IPS-NIHi7 (cell line): ENCODE results near the gene ITIH6.
"Not testable (repeated sequence)": the region's sequence is repeated elsewhere in the genome, so short reads cannot be mapped to it uniquely, and the experiment has no call there.

Experiments used
- DNase-seq: peaks from one replicate; pipeline ENCODE4 v3.0.0; 2012; ENCODE audit warnings: mixed read lengths; ENCODE audit errors: extremely low spot score

Gene ITIH6

GRCh38 chrX:54798137-54798536, at the start of gene ITIH6:
Gene ITIH6, minus strand, starts transcription at chrX:54798255. Its CDS starts 45 bp downstream, at chrX:54798210.
- DNase-seq = no peak

GRCh38 chrX:54847700-54848099, 49.6 kb upstream of the ITIH6 start:
- DNase-seq = not testable (repeated sequence)

DNA sequence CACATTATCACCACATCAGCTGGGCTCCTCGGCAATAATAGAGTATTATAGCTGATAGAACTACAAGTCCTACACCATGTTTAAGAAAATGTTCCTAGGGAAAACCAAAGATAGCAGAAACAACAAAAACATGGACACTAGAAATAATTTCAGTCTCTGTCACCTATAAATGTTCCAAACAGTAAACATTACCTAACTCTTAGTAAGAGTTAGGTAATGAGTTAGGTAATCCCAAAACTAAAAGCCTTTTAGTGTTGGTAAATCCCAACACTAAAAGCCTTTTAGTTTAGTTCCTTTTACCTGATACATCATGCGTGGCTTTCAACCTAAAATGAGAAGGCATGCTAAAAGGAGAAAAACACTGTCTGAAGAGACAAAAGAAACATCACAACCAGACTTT, 45.0 kb upstream of the ITIH6 start:
- DNase-seq = no peak

DNA sequence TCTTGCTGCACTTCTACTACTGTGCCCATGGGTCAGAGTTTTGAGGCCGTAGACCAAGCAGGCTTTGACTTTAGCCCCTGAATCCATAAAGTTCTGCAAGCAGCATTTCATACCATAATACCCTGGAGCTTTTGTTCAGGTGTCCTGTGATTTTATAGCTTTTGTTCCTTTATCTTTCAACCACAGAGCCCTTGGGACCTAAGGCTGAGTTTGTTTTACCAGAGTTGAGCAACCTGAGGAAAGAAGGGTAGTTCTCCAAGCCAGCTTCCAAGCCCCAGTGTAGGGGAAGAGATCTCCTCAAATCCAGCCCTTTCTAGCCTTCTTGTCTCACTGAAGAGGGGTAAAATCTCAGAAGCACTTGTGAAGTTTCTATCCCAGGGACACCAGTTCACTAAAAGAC, 44.6 kb upstream of the ITIH6 start:
- no peak for DNase-seq

- DNase-seq = not testable (repeated sequence)
These were observed 43.3 kb upstream of the ITIH6 start for GRCh38 chrX:54841184-54841874.

DNA sequence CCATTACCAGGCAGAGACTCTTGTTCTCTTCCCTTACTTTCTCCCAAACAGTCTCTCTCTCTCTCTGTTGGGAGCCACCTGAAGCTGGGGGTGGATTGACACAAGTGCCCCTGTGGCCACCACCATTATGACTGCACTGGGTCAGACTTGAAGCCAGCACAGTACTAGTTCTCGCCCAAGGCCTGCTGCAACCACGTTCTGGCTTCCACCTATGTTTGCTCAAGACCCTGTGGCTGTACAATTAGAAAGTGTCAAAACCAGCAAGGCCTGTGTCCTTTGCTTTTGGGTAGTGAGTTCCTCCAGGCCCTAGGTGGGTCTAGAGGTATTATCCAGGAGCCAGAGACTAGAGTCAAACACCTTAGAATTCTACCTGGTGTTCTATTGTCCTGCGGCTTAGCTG, 40.5 kb upstream of the ITIH6 start:
- DNase-seq = no peak

- DNase-seq = no peak
These were observed 28.5 kb upstream of the ITIH6 start for GRCh38 chrX:54826598-54826997.

DNA sequence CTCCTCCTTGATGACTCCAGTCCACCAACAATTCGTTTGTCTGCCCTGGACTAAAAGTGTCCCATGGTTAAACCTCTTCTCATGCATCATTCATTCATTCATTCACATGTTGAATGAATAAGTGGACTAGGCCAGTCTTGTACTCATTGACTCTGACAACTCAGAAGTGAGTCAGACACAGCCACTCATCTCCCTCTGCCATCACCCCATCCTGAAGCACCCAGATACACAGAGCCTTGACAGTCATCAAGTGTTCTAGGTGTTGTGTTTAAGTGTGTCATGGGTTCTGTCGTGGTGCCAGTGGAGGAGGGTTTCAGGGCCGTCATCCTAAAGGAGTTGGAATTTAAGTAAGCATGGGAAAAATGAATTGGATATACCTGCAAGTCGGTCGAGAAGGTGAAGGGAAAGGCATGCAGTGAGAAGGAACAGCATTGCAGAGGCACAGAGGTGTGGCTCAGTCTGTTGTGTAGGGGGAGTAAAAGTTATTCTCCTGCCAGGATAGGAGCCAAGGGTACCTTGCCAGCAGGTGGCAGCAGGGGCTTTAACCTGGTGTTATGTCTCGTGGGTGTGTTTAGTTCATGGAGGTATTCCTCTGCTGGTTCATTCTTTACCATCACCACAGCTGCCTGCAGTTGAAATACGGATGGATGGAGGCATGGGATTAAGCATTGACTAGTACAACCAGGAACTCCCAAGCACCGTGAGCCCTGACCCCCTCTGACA, 27.8 kb upstream of the ITIH6 start:
- no peak for DNase-seq

- no peak for DNase-seq
These were observed 26.7 kb upstream of the ITIH6 start for GRCh38 chrX:54824722-54825121.

DNA sequence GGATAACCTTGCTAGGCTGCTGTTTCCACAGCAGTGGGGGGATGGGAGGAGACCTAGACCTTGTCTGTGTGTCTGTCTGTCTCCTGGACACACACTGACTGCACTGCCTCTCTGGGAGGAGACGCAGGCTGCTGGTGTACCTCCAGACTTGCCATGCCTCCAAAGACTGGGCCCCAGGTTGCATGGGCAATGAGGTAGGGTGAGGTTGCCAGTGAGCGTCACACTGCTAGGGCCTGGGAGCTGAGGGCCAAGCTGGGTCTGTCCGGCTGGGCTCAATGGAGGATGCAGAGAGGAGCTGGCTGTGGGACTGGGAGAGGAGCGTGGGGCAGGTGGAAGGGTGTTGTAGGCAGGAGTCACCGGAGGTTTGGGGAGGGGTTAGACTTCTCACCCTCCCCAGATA, 26.1 kb upstream of the ITIH6 start:
- DNase-seq = no peak

DNA sequence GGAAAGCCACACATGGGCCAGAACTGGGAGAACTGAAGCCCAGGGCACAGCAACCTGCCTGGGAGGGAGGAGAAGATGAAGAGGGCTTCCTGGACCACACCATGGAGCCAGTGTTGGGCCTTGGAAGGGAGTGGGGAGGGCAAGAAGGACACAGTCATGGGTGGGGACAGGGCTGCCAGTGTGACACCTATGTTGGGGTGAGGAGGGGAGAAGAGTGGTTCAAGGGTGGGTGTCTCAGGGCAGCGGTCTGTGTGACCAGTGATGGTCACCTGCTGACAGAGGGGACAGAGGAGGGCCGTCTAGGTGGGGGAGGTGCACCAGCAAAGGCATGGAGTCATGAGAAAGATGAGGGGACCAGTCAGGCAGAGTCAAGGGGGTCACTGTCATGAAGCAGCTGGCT, 23.3 kb upstream of the ITIH6 start:
- no peak for DNase-seq

- DNase-seq = no peak
These were observed 22.7 kb upstream of the ITIH6 start for GRCh38 chrX:54820737-54821136.

DNA sequence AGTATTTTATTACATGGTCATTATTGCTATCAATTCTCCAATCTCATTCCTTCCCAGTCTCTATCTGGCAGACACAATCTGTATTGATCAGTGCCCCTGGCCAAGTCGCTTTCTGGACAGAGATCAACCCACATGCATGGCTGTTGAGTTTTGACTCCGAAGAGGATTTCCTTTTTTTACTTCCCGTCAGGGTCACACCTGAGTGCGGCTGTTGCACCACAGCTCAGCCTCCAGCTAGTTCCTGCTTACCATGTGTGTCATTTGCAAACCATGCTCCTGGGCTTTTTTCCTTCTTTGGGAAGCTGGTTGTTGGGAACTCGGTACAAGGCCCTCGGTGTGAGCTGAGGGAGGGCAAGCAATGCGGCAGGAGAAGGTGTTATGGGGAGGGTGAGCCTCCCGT, 21.1 kb upstream of the ITIH6 start:
- no peak for DNase-seq

- no peak for DNase-seq
These were observed 20.2 kb upstream of the ITIH6 start for GRCh38 chrX:54818221-54818620.

- DNase-seq = no peak
These were observed 19.3 kb upstream of the ITIH6 start for GRCh38 chrX:54817220-54817820.

GRCh38 chrX:54812306-54812705, 14.3 kb upstream of the ITIH6 start:
- DNase-seq = no peak

DNA sequence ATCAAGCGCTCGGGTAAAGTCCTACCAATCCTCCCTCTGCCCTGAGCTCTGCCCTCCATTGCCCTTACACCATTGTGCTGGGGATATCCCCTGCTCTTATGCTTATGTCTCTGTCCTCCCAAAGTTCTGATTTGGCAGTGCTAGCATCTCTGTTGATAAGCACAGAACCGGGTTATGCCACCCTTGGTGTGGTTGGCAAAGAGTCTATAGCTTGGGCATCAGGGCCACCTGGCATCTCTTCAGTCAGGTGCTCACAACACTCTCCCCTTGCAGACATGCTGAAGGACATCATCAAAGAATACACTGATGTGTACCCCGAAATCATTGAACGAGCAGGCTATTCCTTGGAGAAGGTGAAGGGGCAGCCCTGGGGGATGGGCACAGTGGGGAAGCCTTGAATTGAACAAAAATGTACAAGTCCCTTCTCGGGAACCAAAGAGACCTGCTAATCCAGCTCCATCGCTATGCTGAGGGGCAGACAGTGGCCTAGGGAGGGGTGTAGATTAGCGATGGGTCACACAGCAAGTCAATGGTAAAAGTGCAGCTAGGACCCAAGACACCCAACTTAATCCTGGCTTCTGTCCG, 13.3 kb upstream of the ITIH6 start:
- DNase-seq = no peak

DNA sequence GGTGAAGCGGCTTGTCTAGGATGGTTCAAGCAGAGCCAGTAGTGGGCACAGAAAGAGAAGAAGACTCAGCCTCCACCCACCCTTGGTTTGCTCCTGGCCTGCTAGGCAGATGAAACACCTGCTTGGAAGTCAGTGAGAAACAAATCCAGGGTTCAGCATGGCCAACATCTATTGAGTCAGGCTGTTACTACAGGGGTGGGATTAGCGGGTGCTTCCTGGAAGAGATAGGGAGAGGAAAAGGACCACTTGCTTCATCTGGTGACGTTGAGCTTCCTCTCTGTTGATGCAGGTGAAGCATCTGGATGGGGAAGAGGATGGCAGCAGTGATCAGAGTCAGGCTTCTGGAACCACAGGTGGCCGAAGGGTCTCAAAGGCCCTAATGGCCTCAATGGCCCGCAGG, 12.5 kb upstream of the ITIH6 start:
- no peak for DNase-seq

GRCh38 chrX:54808605-54809483, 10.8 kb upstream of the ITIH6 start:
- DNase-seq = peak; percentile 88

DNA sequence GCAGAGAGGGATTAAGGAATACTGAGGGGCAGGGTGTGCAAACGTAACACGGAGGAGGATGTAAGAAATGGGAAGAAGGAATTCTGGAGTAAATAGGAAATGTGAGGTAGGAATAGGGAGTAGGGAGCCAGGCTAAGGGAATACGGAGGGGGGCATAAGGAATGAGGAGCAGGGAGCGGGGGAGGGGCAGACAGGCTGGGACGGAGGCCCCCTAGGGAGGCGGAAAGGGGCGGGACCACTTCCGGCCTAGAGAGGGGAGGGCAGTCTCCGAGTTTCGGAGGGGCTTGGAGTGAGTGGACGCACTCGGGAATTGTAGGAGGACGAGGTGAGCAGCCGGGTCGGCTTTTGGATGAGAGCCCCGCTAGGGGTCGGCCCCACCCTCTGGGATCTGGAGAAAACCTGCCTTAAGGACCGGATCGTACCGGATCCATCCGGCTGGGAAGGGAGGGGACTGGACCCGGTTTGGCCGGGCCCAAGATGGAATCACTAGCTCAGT, 10.1 kb upstream of the ITIH6 start:
- DNase-seq = peak; percentile 66

GRCh38 chrX:54807524-54808108, 9.6 kb upstream of the ITIH6 start, which contains the start of gene MAGED2:
Gene MAGED2, plus strand, starts transcription at chrX:54807745. Its CDS starts 1,587 bp downstream, at chrX:54809332.
- DNase-seq = peak; percentile 33
